Inferior parietal cortex (tissue), 1 donor: ENCODE results near the gene UROC1.
A peak's percentile ranks its signal among the peaks of the same experiment; 100 is the strongest.

Source experiments
- DNase-seq: peaks from one replicate; pipeline ENCODE4 v3.0.0-alpha.2; 2016; ENCODE audit errors: extremely low spot score

The UROC1 gene

DNA sequence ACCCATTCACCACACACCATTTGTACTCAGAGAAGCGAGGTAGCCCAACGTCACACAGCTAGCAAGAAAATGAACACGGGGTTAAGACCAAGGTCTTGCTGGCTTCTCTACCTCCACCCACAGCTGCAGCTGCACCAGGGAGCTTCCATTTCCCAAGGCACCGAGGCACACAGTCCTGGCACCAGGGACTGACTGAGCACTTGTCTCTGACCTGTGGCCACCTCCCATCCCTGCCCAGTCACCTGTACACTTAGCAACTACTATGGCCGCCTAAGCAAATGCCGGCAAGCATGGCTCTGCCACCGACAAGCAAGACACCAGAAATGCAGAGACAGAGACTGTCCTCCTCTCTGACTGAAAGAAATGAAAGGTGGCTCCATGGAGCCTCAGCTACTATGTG lies 57.2 kb downstream of the UROC1 start:
- DNase-seq, result no peak

DNA sequence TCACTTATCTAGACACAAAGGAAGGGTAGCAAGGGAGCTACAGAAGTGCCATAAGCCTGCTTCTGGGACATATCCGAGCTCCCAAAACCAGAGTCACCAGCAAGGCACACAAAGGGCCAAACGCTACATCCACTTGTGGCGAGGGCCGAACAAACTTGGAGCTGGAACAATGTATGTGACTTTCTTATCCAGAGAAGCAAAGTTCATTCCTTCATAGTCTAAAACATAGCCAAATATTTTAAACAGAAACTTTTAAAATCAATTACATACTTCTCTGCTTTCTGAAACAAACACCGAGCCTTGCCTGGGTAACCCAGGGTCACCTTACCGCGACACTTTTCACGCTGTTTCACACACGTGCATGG lies 57.8 kb downstream of the UROC1 start:
- DNase-seq, result no peak

DNA sequence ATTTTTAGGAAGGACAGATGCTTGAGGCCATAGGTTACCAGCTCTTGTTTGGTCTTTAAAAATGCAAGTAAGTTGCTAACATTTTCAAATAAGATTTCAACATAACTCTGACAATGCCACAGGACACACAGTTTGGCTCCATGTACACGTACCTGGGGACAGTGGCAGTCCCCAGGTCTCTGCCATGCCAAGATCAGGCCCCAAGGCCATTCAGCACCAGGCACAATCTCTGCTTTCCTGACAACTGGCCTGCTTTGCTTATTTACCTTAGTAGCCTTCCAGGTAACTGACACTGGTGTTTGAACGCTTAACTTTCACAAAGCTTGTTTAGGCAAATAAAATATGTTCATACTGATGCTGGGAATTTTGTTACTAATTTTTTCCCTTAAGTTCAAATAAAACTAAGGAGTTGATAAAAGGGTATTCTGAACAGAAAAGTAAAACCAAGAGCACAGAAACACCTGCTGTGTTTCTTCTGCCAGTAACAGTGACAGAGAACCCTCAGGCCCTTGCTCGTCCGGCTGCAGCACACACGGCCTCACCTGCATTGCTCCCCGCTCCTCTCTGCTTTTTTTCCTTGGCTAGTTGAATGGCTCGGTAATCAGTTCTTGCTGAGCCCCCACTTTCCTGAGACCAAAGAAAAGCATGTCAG lies 58.3 kb downstream of the UROC1 start:
- DNase-seq, result no peak

DNA sequence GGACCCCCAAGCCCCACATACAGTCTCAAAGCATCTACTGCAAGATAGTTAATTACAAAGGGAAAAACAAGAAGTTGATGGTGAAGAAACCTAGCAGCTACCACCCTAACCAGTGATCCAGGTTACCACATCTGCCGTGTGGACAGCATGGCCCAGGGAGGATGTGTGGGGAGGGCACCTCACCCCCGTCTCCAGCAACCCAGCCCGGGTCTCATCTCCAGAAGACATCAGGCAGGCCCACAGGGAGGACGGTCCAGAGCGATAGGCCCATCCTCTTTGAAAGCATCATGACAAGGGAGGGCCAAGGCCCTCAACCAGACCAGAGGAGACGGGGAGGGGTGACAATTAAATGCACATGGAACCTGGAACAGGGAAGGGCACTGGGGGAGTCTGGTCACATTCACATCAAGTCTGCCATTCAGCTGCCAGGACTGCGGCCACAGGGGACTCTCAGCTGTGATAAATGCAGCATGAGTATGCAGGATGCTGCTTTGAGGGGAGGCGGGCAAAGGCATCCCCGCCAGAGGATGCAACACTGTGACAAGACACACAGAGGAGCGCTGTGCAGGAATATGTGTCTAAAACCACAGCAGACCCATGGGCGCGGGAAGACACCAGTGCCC lies 60.7 kb downstream of the UROC1 start:
- DNase-seq, result no peak

DNA sequence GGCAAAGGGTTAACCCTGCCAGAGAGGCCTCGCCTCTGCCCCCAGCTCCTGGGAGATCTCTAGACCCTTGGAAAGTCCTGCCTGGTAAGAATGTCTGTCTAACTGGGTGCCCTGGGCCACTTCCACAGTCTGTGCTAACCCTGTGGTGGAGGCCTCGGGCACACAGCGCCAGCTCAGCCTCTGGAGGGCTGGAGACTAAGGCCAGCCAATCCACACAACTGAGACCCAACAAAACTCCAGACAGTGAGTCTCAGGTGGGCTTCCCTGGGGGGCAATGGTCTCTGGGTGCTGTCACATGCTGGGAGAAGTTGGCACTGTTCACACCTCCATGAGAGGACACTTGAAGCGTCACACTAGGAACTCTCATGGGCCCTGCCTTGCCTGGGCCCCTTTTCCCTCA lies 61.4 kb downstream of the UROC1 start:
- DNase-seq, result no peak

DNA sequence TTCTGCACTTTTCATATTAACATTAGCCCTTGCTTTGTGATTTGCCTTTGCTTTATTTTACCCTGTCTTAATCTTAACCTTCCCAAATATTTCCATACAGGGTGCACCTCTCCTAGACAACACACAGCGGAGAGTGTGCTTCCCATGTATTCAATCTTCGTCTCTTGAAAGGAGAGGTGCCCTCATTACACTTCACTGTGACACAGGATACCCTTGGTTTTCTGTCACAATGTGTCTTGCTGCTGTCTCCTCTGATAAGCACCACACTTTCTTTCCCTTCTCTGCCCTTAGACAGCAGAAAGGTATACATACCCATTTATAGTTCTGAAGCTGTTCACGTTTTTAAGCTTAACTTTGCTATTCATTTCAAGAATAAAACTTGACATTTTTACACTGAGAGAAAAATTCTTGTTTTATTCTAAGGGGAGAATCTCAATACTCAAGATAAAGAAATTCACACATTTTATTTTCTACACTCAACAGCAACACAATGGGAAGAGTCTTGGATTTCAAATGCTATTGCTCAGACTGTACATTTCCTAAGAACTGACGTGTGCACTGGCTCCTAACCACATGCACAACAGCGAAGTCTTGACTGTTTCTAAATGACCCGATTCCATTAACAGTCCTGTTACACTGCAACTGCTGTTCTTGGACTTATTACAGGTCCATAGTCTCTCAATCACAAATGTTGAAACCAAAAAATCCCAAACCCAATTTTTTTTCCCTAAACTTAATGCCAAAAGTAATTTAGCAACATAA lies 63.0 kb downstream of the UROC1 start:
- DNase-seq, result no peak

DNA sequence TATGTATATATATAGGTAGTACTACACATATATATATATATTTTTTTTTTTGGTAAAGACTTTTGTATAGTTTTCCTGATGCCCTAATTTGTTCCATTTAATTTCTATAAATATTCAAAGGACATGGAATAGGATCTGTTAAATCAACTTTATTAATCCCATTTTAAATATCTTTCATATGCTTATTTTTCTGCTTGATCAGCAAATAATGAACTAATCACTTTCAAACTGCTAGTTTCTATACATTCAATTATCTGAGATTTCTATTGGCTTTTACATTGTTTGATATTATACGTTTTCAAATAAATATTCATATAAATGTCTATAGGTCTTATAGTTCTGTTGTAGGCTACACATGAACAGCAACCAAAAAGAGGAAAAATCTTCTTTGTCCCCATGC lies 63.5 kb downstream of the UROC1 start:
- DNase-seq, result no peak

DNA sequence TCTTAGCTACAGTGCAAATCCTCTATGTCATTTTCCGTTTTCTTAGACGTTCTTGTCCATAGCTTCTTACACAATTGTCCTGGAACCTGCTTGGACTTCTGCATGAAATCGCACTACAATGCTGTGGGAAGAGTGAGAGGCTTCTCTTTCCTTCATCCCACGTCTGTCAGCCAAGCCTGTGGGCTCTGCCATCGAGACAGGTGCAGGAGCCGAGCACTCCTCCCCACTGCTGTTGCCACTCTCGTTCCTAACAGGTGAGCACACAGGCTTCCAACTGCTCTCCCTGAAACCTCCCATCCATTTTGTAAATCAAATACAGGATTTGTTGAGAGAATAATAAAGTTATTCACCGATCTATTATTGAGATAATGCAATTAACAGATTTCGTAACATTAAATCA lies 65.4 kb downstream of the UROC1 start:
- DNase-seq, result no peak

DNA sequence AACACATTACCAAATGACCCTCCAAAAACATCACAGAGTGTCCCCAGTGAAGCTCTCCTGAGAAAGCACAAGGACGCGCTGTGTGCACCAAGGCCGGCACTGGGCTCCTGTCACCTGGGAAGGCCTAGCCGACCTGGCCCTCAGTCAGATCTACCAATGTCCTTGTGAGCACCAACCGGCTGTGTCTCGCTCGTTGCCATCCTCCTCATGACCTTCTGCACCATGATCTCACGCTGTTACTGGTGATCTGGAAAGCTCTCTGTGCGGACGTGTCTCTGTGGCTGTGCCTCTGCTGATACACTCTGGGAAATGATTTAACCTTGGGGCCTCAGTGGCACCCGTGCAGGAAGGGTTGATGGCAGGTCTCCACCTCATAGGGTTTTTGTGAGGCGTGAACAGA lies 66.1 kb downstream of the UROC1 start:
- no peak for DNase-seq

DNA sequence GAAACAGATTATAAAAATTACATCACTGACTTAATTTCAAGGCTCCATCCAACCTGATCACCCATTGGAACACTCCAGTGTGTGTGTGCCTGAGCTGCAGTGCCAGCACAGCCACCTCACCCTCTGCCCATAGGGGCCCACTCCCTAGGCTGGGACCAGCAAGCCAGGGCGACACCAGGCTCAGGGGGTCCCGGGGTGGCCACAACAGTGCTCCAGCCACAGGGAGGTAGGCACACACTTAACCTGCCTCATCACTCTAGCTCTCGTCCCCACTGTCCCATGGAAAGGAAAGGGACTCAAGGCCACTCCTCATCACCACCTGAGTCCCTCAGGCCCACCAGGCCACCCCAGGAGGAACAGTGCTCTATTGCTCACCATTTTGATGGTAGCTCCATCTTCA lies 66.8 kb downstream of the UROC1 start:
- DNase-seq, result no peak

DNA sequence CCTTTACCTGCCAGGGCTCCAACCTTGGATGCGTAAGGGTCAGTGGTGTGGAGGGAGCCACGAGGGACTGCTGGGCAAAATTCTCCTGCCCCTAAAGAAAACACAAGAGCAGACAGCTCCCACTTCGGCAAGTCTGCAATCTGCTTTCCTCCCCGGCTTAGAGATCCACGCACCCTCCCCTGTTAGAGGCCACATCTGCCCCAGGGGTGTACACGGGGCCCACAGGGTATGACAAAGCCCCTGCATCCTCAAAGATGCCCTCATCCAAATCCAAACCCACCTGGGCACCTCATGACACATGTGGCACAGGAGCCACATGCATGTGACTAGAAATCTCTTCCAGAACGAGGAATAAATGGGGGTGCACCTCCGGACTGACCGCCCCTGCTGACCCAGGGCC lies 67.4 kb downstream of the UROC1 start:
- no peak for DNase-seq

DNA sequence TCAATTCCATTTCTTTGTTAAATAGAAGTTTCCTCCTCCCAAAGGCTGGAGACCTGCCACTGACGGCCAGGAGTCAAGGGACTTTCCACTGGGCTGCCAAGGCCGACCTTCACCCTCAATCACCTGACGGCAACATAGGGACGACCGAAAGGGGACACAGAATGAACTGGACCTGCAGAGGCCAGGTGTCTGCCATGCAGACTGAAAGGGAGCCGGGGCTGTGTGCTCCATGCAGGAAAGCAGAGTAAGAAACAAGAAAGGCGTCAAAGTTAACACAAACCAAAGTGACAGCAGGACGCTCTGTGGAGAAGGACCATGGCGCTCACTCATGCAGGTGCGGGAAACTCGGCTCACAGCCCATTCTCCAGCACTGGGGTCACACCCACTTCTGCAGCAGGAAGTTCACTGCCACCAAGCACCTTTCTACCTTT lies 67.9 kb downstream of the UROC1 start:
- no peak for DNase-seq

DNA sequence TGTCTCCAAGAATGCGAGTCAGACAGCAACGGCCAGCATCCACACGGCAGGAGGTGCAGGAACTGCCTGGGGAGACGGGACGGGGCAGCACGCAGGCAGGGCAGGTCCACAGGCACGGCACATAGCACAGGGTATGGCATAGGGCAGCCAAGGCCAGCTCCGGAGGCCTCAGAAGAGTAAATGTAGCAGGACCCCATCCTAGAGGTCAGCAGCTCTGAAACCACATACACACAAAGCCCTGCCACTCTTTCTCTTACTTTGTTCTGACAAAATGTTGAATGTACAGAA lies 68.7 kb downstream of the UROC1 start:
- DNase-seq, result no peak

DNA sequence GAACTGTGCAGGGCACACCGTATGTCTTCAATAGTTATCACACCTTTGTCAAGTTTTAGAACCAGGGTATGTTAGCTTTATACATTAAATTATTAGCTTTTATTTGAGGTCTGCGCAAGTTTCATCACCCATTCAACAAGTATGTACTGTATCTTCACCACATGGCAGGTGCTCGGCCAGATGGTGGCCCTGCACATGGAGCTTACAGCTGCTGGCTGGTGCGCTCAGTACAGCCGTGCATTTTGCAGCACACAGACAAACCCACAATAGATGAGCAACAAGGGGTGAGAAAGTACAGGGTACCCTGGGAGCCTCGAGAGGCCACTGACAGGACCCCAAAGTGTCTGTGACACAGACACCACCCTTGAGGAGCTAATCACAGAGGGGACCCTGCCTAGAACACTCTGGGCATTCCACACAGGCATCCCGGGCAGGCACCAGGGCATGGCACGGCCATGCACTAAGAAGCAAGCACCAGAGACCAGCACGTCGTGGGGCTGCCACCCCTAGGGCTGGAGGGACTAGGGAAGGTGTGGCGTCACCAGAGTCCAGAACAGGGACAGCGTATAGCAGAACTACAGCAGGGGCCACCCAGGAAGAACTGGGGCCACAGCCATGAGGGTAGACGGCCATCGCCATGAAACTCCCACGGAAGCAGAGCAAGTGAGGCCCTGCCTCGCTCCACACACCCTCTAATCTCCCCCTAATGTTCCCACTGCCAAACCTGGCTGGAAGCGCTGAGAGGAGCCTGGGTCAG lies 69.3 kb downstream of the UROC1 start:
- no peak for DNase-seq

DNA sequence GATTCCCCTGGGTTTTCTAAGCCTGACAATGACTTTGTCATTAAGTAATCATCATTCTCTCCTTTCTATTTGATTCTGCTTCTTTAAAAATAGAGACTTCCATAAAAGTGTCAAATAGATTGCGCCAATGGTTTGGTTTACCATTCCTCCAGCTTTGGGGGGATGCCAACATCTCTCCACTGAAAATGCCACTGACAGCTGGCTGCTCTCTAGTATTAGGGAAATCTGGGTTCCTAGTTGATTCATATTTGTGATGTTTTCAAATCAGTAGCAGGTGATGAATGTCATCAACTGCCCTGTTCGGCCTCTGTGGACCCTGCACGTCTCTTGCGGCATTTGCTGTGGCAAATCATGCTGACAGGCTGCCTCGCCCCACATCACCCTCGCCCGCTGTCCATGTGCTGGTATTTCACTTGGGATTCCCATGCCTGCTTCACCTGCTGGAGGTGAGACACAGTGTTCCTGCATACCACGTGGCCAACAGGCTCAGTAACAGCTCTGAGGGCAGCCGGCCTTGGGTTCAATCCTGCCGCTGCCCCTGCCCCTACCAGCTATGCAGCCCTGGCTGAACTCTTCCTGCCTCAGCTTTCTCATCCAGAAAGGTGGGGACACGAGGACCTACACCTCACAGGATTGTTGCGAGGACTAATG lies 70.0 kb downstream of the UROC1 start:
- DNase-seq, result no peak

DNA sequence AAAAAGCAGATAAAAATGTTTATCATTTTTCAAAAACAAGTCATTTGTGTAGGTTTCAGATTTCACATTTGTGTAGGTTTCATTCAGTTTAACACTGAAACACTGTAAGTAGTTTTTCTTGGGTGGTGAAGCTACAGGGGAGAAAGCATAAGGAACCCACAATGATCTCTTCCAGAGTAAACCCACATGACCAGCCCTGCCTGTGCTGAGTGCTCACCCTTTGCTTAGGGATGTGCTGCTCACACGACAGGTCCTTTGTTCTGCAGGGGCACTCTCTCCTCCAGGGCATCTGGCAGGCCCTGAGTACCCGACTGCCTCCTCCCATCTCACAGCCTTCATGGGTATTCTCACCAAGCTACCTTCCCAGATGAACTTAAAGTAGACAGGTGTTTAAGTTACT lies 70.8 kb downstream of the UROC1 start:
- DNase-seq, result no peak

DNA sequence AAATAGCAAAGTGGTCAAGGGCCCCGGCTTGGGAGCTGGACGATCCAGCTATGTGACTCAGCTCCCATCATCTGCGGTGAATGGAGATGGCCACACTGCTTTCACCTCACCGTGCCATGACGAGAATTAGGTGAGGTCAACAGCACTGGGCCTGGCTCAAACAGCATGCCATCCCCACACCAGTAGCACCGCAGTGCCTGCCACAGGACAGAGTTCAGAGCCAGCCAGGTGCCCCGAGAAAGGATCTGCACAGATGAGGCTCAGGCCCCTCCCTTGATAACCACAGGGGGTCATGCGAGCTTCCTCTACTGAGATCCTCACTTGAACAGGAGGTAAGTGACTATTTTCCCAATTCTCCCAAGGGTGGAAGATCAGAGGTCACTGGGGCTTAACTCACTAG lies 71.3 kb downstream of the UROC1 start:
- DNase-seq, result no peak

DNA sequence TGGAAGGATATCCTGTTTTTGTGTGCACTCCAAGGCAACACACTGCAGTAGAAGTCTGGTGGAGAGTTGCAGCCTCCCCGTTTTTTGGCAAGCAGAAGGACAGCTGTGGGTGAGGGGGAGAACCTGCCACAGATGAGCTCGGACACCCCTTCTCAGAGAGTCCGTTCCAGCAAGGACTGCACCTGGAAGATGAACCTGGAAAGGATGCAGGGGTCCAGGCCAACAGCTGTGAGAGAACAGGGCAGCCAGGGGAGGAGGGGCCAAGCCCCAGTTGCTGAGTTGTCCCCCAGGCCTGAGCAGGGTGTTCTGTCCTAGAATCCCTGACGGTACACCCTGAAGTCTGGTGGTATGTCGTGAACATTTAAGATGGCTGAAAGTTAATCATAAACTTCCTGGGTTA lies 72.1 kb downstream of the UROC1 start:
- no peak for DNase-seq

DNA sequence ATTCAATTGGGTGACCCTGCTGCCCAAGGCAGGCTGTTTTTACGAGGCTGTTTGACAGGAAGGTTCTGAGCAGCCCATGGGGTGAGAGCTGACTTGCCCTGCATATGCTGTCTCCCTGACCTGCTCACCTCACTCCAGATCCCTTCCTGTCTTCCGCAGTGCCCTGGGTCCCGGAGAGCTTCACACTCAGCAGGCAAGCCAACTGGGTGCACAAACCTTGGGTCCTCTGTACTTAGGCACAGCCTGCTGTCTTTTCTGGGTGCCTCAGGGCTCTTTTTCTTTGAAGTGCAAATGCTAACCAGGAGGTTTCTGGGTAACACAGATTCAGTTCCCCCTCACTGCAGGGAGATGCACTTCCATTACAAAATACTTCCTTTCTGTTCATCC lies 74.7 kb downstream of the UROC1 start:
- DNase-seq, result no peak

DNA sequence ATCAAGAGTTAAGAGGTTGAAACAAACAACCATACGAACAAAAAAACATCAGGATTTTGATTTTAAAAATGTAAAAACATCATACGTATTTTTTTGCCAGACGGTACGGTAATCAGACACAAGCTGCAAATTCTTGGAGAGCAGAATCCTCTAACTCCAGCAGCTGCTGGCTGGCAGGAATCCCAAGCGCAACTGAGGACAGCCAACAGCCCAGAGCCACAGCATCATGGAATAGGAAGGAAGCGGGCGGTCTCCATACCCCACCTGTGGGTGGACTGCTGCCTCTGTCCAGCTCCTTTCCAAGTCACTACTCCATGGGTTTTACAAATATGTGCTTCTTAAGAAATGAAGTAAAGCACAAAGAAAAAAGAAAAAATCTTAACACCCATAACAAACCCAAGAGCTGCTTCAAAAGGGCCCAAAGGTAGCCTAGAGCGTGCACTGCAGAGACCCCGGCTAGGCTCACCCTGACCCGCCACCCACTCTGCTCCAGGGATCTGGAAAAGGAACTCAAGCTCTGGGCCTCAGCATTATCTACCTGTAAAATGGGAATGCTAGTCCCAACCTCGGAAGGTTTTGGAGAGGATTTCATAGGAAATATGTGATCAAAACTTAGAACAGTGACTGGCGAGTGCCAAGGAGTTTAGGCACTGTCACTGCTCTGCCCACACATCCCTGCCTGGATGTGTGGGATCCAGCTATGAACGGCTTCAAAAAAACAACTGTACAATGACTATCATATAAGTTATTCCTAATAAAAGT lies 75.3 kb downstream of the UROC1 start:
- peak; percentile 32 for DNase-seq

DNA sequence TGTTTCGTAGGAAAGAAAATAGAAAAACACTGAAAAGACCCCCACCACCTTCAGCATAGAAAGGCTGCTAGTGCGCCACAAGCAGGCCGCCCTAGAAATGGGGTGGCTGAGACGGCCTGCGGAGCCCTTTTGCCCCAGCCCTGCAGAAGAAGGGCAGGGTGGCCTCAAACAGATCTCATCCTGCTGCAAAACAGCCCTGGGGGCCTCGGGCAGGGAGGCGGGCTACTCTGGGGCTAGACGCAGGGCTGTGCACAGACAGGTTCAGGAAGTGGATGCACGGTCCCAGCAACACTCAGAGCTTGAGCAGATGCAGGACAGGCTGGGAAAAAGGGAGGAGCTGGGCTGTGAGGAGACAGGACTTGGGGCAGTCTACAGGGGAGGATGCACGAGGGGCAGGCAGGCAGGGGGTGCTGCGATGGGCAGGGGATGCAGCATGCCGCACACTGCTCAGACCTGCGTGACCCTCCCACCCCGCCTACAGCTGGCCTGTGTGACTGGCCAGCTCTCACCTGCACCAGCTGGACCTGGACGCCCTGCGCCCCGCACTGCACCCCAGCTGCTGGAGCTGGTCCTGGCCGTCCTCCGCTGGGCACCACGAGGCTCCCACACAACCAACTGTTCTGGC lies 76.2 kb downstream of the UROC1 start:
- no peak for DNase-seq
